SKM-1 (cell line): ENCODE data around the gene NUP210L.
A peak's percentile ranks its signal among the peaks of the same experiment; 100 is the strongest.

Experiments used
- DNase-seq: peaks from one replicate; lab custom pipeline; 2025; ENCODE audit not compliant: unreplicated experiment; lab: John Stamatoyannopoulos, UW

The NUP210L gene

DNA sequence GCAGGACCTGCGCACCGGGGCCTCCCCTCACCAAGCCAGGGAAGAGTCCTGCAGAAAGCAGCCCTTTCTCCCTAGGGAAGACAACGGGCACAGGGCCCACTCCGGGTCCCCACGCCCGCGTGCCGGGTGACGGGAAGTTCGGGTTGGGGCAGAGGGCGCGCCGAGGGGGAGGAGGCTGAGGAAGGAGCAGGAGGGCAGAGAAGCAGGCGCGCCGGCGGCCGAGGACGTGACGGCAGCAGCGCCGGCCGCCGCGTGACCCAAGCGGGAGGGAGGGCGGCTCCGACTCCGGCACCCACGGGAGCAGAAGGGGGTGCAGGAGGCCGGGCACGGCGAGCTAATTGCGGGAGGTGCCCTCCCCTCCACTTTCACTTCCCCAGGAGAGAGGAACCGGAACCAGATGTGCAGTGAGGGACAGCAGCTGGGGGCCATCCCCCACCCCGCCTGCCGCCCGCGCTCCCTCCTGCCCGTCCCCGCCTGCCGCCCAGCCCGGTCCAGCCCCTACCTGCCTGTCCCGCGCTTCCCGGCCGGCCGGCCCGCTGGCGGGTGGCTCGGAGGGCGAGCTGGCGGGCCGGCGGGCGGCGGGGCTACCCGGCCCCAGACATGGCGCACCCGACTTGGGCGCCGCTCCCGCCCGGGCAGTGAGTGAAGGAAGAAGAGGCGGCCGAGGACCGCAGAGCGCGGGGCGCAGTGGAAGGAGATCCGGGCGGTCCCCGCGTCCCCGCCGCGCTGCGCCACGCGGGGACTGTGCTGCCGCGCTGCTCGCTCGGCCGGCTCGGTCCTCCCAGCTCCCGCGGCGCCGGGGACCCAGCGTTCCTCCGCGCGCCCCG lies 208.9 kb downstream of the NUP210L start:
- peak; percentile 99 for DNase-seq

DNA sequence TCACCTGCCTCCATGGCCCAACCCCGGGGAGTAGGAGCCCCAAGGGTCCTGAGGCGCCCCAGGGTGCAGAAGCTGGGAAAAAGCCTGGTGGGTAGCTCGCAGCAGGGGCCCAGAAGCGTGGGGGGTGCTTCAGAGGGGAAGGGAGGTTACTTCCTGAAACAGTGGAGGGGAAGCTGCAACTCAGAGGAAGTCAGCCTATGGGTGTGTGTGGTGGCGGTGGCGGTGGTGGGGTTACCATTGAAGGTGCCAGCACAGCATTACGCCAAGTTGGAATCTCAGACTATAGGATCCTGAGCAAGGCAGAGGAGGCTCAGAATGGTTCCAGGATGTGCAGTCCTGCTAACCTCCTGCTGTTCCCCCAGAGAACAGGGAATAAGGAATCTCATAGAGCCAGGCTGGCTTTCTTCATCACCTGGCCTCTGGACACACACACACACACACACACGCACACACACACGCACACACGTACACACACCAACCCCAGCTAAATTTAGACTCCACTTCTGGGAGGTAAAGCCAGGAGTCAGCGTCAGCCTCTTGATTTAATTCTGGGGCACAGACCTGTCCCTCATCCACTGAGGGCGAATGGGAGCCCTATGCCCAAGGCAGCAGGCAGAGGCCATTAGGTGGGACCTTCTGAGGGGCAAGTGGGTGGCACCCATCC lies 209.6 kb downstream of the NUP210L start:
- DNase-seq = peak; percentile 91

DNA sequence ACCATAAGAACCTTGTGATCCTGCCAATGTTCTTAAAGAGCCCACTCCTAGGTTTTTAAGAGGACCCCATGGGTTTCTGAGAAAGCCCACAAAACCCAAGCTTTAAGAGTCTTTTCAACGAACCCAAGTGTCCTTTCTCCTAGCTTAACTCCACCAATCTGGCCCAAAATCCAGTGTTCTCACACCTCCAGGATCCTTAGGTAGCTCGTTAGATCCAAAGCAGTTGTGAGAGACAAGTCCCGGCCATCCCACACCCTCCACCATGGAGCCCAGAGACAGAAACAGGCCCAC lies 210.1 kb downstream of the NUP210L start:
- DNase-seq = no peak

DNA sequence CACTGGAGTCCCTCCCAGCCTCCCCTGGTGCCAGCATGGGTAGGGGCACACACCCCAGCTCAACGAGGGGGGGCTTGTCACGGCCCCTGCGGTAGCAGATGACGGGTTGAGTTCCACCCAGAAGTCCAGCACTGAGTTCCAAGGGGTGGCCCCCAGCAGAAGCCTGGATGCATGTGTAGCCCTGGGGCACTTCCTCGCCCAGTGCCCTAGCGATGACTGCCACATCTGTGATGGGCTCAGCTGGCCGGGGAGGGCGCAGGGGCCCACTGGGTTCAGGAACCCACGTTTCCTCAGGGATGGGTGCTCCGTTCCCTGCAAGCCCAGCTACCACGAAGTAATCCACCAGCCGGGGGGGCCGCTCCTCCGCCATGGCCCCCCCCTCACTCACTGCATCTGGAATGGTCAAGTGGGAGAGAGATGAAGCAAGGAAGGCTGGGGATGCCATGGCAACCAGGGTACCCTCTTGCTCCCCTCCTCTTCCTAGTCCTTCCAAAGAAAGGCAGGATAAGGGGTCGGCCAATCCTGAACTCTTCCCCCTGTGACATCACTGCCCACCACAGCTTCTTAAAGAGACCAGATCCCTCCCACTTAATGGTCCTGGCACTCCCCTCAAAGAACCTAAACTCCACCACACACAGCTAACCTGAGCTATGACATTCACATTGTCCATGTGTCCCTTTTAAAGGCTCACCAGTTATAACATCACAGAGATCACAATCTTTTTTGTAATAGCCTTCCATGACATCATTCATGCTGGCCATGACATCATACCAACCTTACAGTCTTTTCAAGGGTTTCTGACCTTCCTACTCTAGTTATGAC lies 210.7 kb downstream of the NUP210L start:
- DNase-seq = no peak

DNA sequence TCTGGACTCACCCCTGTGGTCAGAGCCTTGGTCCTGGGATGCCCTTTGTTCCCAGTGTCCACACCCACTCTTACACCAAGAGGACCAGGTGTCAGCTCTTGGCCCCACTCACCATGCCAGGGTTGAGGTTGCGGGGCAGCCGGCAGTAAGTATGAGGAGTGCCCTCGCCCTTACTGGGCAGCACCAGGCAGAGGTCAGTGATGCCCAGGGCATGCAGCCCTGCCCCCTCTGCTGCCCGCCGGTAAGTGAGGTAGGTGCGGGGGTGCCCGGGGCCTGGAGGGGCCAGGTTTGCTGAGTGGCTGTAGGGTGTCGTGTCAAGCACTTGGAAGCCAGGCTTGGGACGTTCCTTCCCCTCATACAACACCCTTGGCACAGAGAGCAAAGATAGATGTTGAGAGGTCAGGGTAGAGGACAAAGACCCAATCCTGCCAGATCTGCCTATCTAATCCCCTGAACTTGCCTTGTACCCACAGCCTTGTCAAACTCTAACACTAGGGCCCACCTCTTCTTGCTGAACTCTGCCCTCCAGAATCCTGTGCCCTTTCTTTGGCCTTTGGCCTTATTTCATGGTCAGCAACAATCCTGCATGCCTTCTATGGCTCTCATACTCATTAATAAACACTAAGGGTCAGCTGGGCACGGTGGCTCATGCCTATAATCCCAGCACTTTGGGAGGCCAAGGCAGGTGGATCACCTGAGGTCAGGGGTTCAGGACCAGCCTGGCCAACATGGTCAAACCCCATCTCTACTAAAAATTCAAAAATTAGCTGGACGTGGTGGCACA lies 211.9 kb downstream of the NUP210L start:
- DNase-seq = no peak
